NCI-H1930 (cell line): ENCODE data around the gene CS.

Experiments used
- DNase-seq, 2 experiments: peaks; one replicate each; lab custom pipeline; 2025; lab: John Stamatoyannopoulos, UW

The CS gene

DNA sequence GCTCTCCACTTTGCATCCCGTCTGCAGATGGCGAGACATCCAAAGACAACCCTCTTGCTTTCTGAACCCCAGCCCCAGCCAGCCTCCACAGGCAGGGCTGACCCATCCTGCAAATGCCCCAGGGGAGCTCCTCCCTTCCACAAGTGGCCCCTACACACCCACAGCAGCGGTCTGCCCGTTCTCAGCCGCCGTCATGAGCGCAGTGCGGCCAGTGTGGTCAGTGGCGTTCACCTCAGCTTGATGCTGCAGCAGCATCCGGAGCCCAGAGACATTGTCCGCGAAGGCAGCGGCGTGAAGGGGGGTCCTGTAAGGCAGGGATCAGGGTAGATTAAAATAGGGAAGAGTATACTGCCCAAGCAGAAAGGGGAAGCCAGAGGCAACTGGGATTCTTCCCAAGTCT lies 55.6 kb downstream of the CS start:
- no peak for DNase-seq

DNA sequence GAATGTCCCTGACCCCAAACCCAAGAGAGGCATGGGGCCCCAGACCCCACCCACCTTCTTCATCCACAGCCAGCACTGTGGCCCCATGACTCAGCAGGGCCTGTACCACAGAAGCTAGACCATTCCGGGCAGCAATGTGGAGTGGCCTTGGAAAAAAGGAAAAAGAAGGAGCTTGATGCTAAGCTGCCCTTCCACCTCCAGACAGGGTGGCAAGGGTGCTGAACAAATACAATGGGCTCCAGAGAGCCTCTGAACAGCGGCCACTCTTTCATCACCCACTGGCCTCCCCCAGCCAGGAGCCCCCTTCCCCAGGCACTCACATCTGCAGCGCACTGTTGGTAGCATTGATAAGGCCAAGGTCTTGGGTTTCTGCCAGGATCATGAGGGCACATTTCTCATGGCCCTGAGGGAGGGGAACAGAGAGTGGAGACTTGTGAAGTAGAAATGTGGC lies 56.4 kb downstream of the CS start:
- DNase-seq: no peak

DNA sequence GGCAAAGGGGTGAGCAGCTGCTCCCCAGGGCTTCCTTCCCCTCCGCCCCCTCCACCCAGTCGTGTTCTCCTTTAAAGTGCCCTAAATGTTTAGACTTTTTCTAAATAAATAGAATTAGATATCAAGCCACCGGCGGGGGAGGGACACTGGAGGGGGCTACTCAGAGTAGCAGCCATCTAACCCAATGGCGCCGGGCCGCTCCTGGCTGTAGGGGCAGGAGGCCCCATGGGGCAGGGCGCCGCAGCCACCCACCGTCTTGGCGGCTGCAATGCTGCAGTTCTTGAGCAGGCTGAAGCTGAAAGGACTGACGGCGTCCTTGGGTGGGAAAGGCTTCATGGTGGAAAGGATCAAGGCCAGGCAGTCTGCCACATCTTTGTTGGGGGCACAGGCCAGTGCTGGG lies 57.1 kb downstream of the CS start:
- DNase-seq: no peak

DNA sequence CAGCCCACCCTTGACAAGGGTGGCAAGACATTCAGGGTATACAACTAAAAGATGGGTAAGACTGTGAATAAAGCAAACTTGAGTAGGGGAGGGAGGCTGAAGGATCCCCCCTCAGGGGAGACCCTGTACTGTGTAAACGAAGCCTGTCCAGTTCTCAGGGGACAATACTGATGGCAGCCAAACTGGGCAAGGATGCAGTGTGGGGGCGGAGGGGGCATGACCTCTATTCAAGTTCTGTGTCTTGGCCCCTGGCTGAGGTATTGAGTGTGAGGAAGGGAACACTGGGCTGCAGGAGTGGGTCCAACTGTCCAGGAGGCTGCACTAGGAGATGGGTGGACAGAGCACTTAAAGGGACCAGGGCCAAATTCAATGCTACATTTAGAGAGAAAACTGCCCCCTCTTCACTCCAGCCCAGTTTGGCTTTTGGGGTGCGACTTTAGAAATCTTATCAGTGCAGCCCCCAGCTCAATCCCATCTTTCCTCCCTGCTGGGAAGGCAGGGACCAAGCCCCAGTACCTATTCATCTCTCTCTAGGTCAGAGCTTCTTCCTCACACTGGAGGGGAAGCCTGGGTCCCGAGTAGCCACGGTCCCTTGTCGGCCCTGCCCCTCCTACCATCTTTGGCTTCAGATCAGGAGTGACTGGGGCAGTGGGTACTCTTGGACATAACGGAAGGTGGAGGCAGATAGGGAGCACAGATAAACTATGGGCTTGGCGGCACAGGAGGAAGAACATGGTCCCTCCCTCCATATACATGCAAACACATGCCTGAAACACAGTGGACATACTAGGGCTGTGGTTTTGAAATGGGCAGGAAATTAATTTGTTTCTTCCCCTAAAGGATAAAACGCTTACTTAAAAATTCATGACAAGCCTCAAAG lies 58.5 kb downstream of the CS start:
- DNase-seq: no peak

GRCh38 chr12:56237552-56237951 lies 62.6 kb downstream of the CS start:
- DNase-seq: no peak

GRCh38 chr12:56236985-56237384 lies 63.1 kb downstream of the CS start:
- no peak for DNase-seq

DNA sequence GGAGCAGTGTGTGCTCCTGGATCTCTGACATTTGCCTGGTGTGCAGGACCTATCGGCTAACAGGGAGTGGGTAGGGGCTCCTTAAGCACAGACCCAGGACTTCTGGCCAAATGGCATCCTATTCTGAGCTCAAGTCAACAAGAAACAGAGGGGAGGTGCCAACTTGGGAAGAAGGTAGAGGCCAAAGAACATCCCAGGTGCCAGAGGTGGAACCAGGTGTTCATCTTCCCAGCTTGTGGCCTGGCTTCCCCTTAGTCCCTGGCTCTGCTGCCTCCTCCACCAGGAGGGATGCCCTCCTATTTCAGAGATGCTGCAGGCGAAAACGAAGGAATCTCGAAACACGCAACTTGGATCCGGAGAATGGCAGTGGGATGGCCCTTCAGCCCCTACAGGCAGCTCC lies 64.0 kb downstream of the CS start:
- DNase-seq: no peak

DNA sequence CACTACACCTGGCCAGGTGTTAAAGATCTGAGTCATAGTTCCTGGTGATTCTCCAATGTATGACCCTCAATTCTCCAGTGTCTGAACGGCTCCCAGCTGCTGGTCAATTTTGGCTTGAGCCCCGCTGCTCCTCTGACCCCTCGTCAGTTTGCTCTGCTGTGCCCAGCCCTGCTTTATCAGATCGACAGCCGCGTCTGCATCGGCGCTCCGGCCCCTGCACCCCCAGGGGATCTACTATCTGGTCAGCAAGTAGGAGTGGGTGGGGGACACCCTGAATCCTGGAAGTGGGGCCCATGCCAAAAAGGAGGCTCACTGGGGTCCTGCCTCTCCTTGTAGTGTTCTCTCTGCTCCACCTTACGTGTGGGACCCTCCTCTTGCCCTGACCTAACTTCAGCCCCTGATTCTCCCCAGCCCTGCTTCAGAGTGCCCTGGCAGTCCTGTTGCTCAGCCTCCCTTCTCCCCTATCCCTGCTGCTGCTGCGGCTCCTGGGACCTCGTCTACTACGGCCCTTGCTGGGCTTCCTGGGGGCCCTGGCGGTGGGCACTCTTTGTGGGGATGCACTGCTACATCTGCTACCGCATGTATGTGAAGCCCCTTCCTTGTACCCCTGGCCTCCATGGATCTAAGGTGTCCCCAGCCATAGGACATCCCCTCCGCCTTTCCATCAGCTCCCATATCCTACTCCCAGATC lies 65.2 kb downstream of the CS start:
- DNase-seq: no peak

DNA sequence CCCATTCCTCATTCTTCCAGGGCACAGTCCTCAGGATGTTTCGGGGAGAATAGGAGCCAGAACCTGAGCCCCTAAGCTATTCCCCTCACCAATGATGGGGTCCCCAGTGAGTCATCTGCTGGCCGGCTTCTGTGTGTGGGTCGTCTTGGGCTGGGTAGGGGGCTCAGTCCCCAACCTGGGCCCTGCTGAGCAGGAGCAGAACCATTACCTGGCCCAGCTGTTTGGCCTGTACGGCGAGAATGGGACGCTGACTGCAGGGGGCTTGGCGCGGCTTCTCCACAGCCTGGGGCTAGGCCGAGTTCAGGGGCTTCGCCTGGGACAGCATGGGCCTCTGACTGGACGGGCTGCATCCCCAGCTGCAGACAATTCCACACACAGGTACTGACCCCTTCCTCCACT lies 68.9 kb downstream of the CS start:
- no peak for DNase-seq

GRCh38 chr12:56230432-56231183 lies 69.5 kb downstream of the CS start:
- DNase-seq: no peak

DNA sequence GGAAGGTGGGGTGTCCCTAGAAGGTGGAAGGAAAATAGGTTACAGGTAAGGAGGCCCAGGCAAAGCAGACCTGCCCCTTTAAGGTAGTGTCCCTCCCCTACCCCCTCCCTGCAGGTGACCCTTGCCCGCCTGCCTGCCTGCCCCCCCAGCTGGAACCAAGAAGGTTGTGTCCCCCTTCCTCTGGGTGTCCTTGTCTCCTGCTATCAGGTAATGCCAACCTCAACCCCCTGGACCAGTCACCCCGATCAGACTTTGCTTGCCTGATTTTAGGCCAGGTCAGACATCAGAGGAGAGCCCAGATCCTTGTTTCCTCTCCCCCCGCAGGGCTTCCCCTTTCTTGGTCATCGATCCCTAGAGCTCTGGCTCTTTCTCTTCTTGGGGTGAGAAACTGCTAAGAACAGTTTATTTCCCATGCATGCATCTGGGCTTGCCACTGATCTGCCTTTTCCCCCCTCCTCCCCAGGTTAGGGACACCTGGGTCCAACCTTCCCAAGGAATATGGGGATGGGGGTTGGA lies 70.2 kb downstream of the CS start, which contains the start of gene SLC39A5:
SLC39A5 (plus strand) TSS at position 136 of the 516 bp plus-strand sequence. CDS start 1,224 bp downstream, outside the sequence.
- no peak for DNase-seq

DNA sequence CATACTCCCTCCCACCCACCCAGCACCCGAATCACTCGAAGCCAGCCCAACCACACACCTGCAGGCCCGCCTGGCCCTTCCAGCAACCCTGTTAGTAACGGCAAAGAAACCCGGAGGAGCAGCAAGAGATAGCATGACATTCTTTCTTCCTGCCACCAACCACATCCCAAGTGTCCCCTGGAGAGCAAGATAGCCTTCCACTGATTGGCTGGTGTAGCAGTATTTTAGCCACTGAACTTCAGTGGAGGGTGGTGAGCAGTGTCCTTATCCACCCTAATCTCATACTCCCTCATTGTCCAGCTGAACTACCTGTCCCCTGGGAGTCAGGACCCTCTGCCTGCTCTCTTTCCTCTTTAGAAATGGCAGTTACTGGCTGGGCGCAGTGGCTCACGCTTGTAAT lies 71.0 kb downstream of the CS start:
- no peak for DNase-seq

- no peak for DNase-seq
Measured at GRCh38 chr12:56224954-56225353, 75.2 kb downstream of the CS start.

DNA sequence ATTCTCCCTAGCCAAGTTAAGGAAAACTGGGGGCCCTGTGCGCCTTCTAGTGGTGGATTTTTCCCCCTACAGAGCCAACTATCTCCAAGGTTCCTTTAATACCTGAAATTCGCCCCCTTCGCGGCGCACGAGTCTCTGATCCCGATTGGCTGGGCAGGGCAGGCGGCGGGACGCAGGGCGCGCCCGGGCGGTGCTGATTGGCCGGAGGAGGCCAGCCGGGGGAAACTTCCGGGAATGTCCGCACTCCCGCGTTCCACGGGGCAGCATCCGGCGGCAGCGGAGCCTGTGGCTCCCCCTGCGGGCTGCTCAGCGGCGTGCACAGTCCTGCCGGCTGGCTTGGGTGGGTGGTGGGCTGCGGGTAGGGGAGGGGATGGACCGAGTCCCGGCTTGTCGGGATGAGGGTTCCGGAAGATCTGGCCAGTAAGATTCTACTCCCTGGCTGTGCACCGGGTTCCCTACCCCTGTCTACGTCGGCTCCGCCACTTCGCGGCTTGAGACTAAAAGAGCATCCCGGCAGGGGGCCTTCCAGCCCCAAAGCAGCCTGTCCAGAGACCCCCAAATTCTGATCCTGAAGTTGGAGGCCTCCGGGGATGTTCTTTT lies 75.9 kb downstream of the CS start, which contains the start of gene NABP2:
NABP2 (plus strand) TSS at position 241 of the 600 bp plus-strand sequence. CDS start 515 bp downstream, outside the sequence.
- peak; percentile 95 to 97 for DNase-seq

- no peak for DNase-seq
Measured at GRCh38 chr12:56223571-56224101, 76.5 kb downstream of the CS start.

- DNase-seq: no peak
Measured at GRCh38 chr12:56222531-56222895, 77.6 kb downstream of the CS start.

- peak; percentile 90 to 91 for DNase-seq
Measured at GRCh38 chr12:56221757-56222530, 78.2 kb downstream of the CS start, which contains the start of gene RNF41. RNF41 (minus strand) TSS chr12:56221922; CDS start chr12:56214047, 7,875 bp downstream.
